HEK293T (cell line): ENCODE measurements around the gene AGMO.

Source experiments
- CTCF ChIA-PET: fragments of 350-600 bp; formaldehyde crosslinking; extraction: SDS; loops from one replicate; lab custom pipeline; 2021; ENCODE audit warnings: antibody characterized with exemption, inconsistent platforms; lab: Yijun Ruan, JAX
- POLR2A ChIA-PET: fragments of 350-600 bp; formaldehyde crosslinking; extraction: SDS; loops from one replicate; lab custom pipeline; 2020; ENCODE audit warnings: antibody characterized with exemption, inconsistent platforms; lab: Yijun Ruan, JAX
- DNase-seq: peaks from one replicate; pipeline ENCODE4 v3.0.0; 2012; ENCODE audit warnings: mixed read lengths; ENCODE audit errors: extremely low spot score
- ARNT ChIP-seq: fragments of 450-650 bp; IDR thresholded peaks from 2 replicates; pipeline ENCODE4 v1.6.1; 2017; ENCODE audit warnings: mild to moderate bottlenecking
- BHLHE40 ChIP-seq: fragments of 450-650 bp; IDR thresholded peaks from 2 replicates; pipeline ENCODE4 v1.6.1; 2016; ENCODE audit warnings: mild to moderate bottlenecking, moderate library complexity, borderline replicate concordance
- CTBP1 ChIP-seq: fragments of 450-650 bp; IDR thresholded peaks from 2 replicates; pipeline ENCODE4 v1.6.1; 2016; ENCODE audit warnings: borderline replicate concordance
- ELF4 ChIP-seq: fragments of 450-650 bp; IDR thresholded peaks from 2 replicates; pipeline ENCODE4 v1.6.1; 2017; ENCODE audit warnings: antibody characterized with exemption
- FOXA1 ChIP-seq: fragments of 450-650 bp; IDR thresholded peaks from 2 replicates; pipeline ENCODE4 v1.6.1; 2016; ENCODE audit warnings: mild to moderate bottlenecking
- FOXK2 ChIP-seq: fragments of 450-650 bp; IDR thresholded peaks from 2 replicates; pipeline ENCODE4 v1.6.1; 2016; ENCODE audit warnings: mild to moderate bottlenecking
- FOXM1 ChIP-seq: fragments of 450-650 bp; IDR thresholded peaks from 2 replicates; pipeline ENCODE4 v1.6.1; 2017; ENCODE audit warnings: mild to moderate bottlenecking, borderline replicate concordance
- HDGF ChIP-seq: fragments of 450-650 bp; IDR thresholded peaks from 2 replicates; pipeline ENCODE4 v1.6.1; 2017; ENCODE audit warnings: antibody characterized with exemption, borderline replicate concordance
- L3MBTL2 ChIP-seq: fragments of 450-650 bp; conservative IDR thresholded peaks from 2 replicates; pipeline ENCODE4 v1.6.1; 2016; ENCODE audit warnings: mild to moderate bottlenecking
- LEF1 ChIP-seq: fragments of 450-650 bp; IDR thresholded peaks from 2 replicates; pipeline ENCODE4 v1.6.1; 2017; ENCODE audit warnings: mild to moderate bottlenecking, borderline replicate concordance
- NFRKB ChIP-seq: fragments of 450-650 bp; IDR thresholded peaks from 2 replicates; pipeline ENCODE4 v1.6.1; 2016; ENCODE audit warnings: mild to moderate bottlenecking, moderate library complexity
- PKNOX1 ChIP-seq: fragments of 450-650 bp; IDR thresholded peaks from 2 replicates; pipeline ENCODE4 v1.6.1; 2016
- SP1 ChIP-seq: fragments of 450-650 bp; IDR thresholded peaks from 2 replicates; pipeline ENCODE4 v1.6.1; 2017
- SUZ12 ChIP-seq: fragments of 450-650 bp; IDR thresholded peaks from 2 replicates; pipeline ENCODE4 v1.6.1; 2016; ENCODE audit warnings: mild to moderate bottlenecking
- TARDBP ChIP-seq: fragments of 450-650 bp; IDR thresholded peaks from 2 replicates; pipeline ENCODE4 v1.6.1; 2016
- ZNF384 ChIP-seq: fragments of 450-650 bp; IDR thresholded peaks from 2 replicates; pipeline ENCODE4 v1.6.1; 2016

The AGMO gene

GRCh38 chr7:15488401-15488800, 73.4 kb downstream of the AGMO start:
- POLR2A ChIA-PET, result no interaction called here
- CTCF ChIA-PET, result no interaction called here
- DNase-seq, result no peak
- TF ChIP-seq ZNF384, result no peak
- TF ChIP-seq L3MBTL2, result no peak
- TF ChIP-seq HDGF, result no peak
- TF ChIP-seq LEF1, result no peak
- TF ChIP-seq FOXK2, result no peak
- TF ChIP-seq BHLHE40, result no peak
- TF ChIP-seq ARNT, result no peak
- no peak for TF ChIP-seq TARDBP
- TF ChIP-seq SP1, result no peak
- no peak for TF ChIP-seq ELF4
- no peak for TF ChIP-seq FOXA1
- TF ChIP-seq SUZ12, result no peak

DNA sequence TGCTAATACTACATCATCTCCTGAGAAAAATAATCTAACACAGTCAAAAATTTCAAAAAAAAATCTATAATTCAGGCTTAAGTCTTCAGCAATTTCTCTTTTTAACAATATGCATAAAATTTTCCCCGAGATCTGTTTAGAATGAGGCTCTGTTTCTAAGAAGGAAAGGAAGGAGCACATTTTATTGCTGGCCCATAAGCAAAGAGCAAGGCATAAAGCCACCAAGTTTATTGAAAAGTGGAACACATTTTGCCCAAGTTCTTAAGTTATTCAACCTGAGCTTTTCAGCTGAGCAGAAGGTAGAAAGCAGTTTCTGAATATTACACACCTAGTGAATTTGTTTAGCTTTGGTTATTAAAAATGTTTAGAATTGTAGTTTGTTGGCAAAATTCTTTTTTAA, 73.9 kb downstream of the AGMO start:
- CTCF ChIA-PET, result no interaction called here
- POLR2A ChIA-PET, result no interaction called here
- no peak for DNase-seq
- no peak for TF ChIP-seq SP1
- TF ChIP-seq FOXK2, result no peak
- no peak for TF ChIP-seq HDGF
- TF ChIP-seq PKNOX1, result no peak
- no peak for TF ChIP-seq TARDBP
- no peak for TF ChIP-seq ELF4
- no peak for TF ChIP-seq CTBP1
- no peak for TF ChIP-seq ARNT
- TF ChIP-seq FOXA1, result no peak
- no peak for TF ChIP-seq FOXM1
- TF ChIP-seq L3MBTL2, result no peak
- no peak for TF ChIP-seq SUZ12
- no peak for TF ChIP-seq NFRKB
- TF ChIP-seq LEF1, result no peak
- no peak for TF ChIP-seq ZNF384
- TF ChIP-seq BHLHE40, result no peak

- TF ChIP-seq ARNT, result no peak
- TF ChIP-seq L3MBTL2, result no peak
- TF ChIP-seq PKNOX1, result no peak
- TF ChIP-seq FOXK2, result no peak
- TF ChIP-seq SUZ12, result no peak
- TF ChIP-seq SP1, result no peak
- no peak for TF ChIP-seq TARDBP
- no peak for TF ChIP-seq FOXA1
- TF ChIP-seq HDGF, result no peak
- no peak for TF ChIP-seq ZNF384
- no peak for TF ChIP-seq ELF4
- TF ChIP-seq BHLHE40, result no peak
- TF ChIP-seq LEF1, result no peak
- no peak for TF ChIP-seq CTBP1
- TF ChIP-seq FOXM1, result no peak
- TF ChIP-seq NFRKB, result no peak
- DNase-seq, result no peak
- CTCF ChIA-PET, result no interaction called here
- POLR2A ChIA-PET, result no interaction called here
Measured at GRCh38 chr7:15485998-15486397, 75.8 kb downstream of the AGMO start.

DNA sequence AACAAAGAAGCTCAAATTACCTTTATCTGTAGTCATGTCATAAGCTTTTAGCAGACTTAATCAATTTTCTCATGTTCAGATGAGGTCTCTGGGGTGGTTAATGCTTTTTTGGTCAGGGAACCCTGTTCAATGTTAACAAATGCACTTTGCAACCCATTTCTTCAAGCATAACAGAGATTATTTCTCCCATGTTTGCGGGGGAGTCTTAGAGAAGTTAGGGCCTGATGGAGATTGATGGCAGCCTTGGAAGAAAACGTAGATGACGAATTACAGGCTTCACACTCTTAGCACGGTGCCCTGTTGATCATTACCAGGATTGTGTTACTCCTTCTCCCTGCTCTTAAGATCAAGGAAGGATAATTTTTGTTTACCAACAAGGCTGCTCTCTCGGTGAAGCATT, 76.4 kb downstream of the AGMO start:
- CTCF ChIA-PET, result interaction anchor here (0.7 kb wide), 1 partner anchor 532 kb away, joined by 3 read pairs; no protein-coding TSS in a partner anchor
- no peak for TF ChIP-seq SUZ12
- no peak for TF ChIP-seq FOXK2
- DNase-seq, result no peak
- POLR2A ChIA-PET, result no interaction called here

DNA sequence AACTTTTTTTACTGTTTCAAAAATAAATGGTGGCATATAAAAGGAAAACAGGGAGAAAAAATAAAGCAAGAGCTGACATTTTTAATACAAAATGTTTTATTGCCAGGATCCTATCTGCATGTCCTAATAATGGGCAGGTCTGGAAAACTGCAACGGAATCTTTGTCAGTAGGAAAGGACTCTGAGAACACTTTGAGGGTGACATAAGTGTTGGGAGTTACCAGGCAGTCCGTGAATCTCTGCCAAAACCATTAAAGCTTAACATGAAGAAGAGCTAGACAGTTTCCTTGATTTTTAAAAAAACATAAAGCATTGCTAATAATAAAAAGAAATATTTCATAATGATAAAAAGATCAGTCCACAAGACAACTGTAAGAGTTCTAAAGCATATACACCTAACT, 80.7 kb downstream of the AGMO start:
- DNase-seq, result no peak
- CTCF ChIA-PET, result no interaction called here
- TF ChIP-seq SUZ12 (no peak), BHLHE40 (no peak), FOXM1 (no peak)
- POLR2A ChIA-PET, result no interaction called here

DNA sequence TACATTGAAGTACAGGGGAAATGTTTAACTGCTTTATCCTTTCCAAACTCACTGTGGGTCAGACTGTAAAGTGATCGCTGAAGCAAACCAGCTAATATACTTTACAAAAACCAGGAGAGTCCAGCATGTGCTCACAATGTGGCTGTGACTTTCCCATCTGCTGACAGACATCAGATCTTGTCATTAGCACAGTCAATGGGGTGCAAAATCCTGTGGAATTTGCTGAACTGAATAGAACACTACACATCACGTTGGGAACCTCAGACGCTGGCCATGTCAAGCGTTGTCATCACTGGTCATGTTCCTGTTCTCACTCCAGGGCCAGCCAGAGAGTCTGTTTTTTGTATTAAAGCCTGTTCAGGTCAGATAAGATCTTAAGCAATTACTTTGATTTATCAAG, 83.4 kb downstream of the AGMO start:
- ChIA-PET CTCF (no interaction called here), POLR2A (no interaction called here)
- no peak for TF ChIP-seq FOXA1
- TF ChIP-seq PKNOX1, result no peak
- no peak for DNase-seq

- TF ChIP-seq LEF1 (no peak), FOXM1 (no peak), PKNOX1 (no peak), HDGF (no peak), ARNT (no peak), CTBP1 (no peak), FOXA1 (no peak), SP1 (no peak), ELF4 (no peak), BHLHE40 (no peak), TARDBP (no peak), FOXK2 (no peak), ZNF384 (no peak), SUZ12 (no peak), NFRKB (no peak)
- POLR2A ChIA-PET, result no interaction called here
- CTCF ChIA-PET, result no interaction called here
- no peak for DNase-seq
Measured at GRCh38 chr7:15476531-15476918, 85.3 kb downstream of the AGMO start.
